Osteocyte (in vitro differentiated cells): Measurements from ENCODE around the gene B3GAT1. TPM values are rescaled to one million over a fixed set of nuclear protein-coding genes. Genes with fewer than 3 reads are reported as not detected.

ENCODE experiments used
- DNase-seq: peaks from one replicate; pipeline ENCODE4 v3.0.0; 2021; ENCODE audit warnings: mixed read lengths; ENCODE audit not compliant: unreplicated experiment; ENCODE audit errors: extremely low spot score
- H3K27ac Mint-ChIP-seq: one replicate; pipeline ENCODE4 v1.8.0; 2021; ENCODE audit warnings: mild to moderate bottlenecking, mixed read lengths; ENCODE audit not compliant: unreplicated experiment
- H3K27me3 Mint-ChIP-seq: one replicate; pipeline ENCODE4 v1.8.0; 2021; ENCODE audit warnings: mixed read lengths; ENCODE audit not compliant: unreplicated experiment
- H3K36me3 Mint-ChIP-seq: one replicate; pipeline ENCODE4 v1.8.0; 2021; ENCODE audit warnings: mixed read lengths; ENCODE audit not compliant: unreplicated experiment
- H3K4me1 Mint-ChIP-seq: one replicate; pipeline ENCODE4 v1.8.0; 2021; ENCODE audit warnings: mixed read lengths; ENCODE audit not compliant: unreplicated experiment
- H3K4me3 Mint-ChIP-seq: one replicate; pipeline ENCODE4 v1.8.0; 2021; ENCODE audit warnings: mild to moderate bottlenecking, moderate library complexity, mixed read lengths; ENCODE audit not compliant: unreplicated experiment
- H3K9me3 Mint-ChIP-seq: one replicate; pipeline ENCODE4 v1.8.0; 2021; ENCODE audit warnings: mixed read lengths; ENCODE audit not compliant: unreplicated experiment
- CTCF ChIP-seq: fragments of 200-600 bp; sonication (generic); IDR thresholded peaks from 2 replicates; pipeline ENCODE4 v1.5.0; 2021; ENCODE audit warnings: antibody characterized with exemption, mild to moderate bottlenecking, moderate library complexity
- total RNA-seq: library from RNA; stranded (reverse); gene quantifications from 2 replicates; pipeline ENCODE4 v1.2.1, GENCODE V29; 2021

The B3GAT1 gene
- total RNA-seq, 1 donor from 2014 or later: 2.4 TPM

- Mint-ChIP-seq H3K4me3 (no peak overlapping the region), H3K27ac (no peak overlapping the region), H3K4me1 (no peaks in the 10 kb centered on the region), H3K36me3 (no peaks in the 10 kb centered on the region), H3K9me3 (no peaks in the 10 kb centered on the region), H3K27me3 (peaks cover 2% of the 10 kb centered on the region)
- DNase-seq: no peak
- TF ChIP-seq CTCF: no peak
Measured at GRCh38 chr11:134372536-134372935, 39.5 kb downstream of the B3GAT1 start.

GRCh38 chr11:134371436-134372185, 40.4 kb downstream of the B3GAT1 start:
- H3K27me3 Mint-ChIP-seq: peaks cover 4% of the 10 kb centered on the region
- no peak overlapping the region for H3K4me3 Mint-ChIP-seq
- no peak overlapping the region for H3K27ac Mint-ChIP-seq
- H3K4me1 Mint-ChIP-seq: no peaks in the 10 kb centered on the region
- no peak for DNase-seq
- no peaks in the 10 kb centered on the region for H3K36me3 Mint-ChIP-seq
- TF ChIP-seq CTCF: no peak
- H3K9me3 Mint-ChIP-seq: no peaks in the 10 kb centered on the region

GRCh38 chr11:134370526-134371435, 41.3 kb downstream of the B3GAT1 start:
- Mint-ChIP-seq H3K4me3 (no peak overlapping the region), H3K4me1 (no peaks in the 10 kb centered on the region), H3K27me3 (peaks cover 4% of the 10 kb centered on the region), H3K36me3 (no peaks in the 10 kb centered on the region), H3K9me3 (no peaks in the 10 kb centered on the region), H3K27ac (no peak overlapping the region)
- no peak for DNase-seq
- TF ChIP-seq CTCF: no peak

GRCh38 chr11:134369656-134370525, 42.2 kb downstream of the B3GAT1 start:
- Mint-ChIP-seq H3K27me3 (peaks cover 4% of the 10 kb centered on the region), H3K4me1 (no peaks in the 10 kb centered on the region), H3K9me3 (no peaks in the 10 kb centered on the region), H3K27ac (no peak overlapping the region), H3K4me3 (no peak overlapping the region), H3K36me3 (no peaks in the 10 kb centered on the region)
- TF ChIP-seq CTCF: no peak
- no peak for DNase-seq
